ENCODE results near the gene LEP. TPM values are rescaled to one million over a fixed set of nuclear protein-coding genes. Genes with fewer than 3 reads are reported as not detected.

Gene LEP
- total and polyA plus RNA-seq, 12 donors: under 0.01 to 0.98 (median 0.34) TPM; not detected in 3

GRCh38 chr7:128243273-128243672 is 2.2 kb downstream of the LEP start:
- Histone ChIP-seq H3K4me1 (replicated peaks in 1 of 2) (no peaks in the 10 kb centered on the region), H3K4me3 (no peak overlapping the region), H3K36me3 (replicated peaks in 1 of 2) (no peaks in the 10 kb centered on the region), H3K9me3 (replicated peaks in 1 of 3) (no peaks in the 10 kb centered on the region), H3K27ac (no peak overlapping the region), H3K27me3 (peaks cover 14% of the 10 kb centered on the region)
- WGBS, 4 donors: 77 to 80% (median 78%) methylated on average over 7 of the region's 7 CpGs
- intact Hi-C loops (cut with DNase I): no loop called here
- TF ChIP-seq POLR2A (IDR thresholded peaks at IDR 0.05): no peak
- no peak for TF ChIP-seq CTCF (IDR thresholded peaks at IDR 0.05)
- no peak for DNase-seq

GRCh38 chr7:128244861-128245260 is 3.8 kb downstream of the LEP start:
- Histone ChIP-seq H3K27me3 (peaks cover 14% of the 10 kb centered on the region), H3K4me3 (no peak overlapping the region), H3K4me1 (replicated peaks in 1 of 2) (no peaks in the 10 kb centered on the region), H3K36me3 (replicated peaks in 1 of 2) (no peaks in the 10 kb centered on the region), H3K27ac (no peak overlapping the region), H3K9me3 (replicated peaks in 1 of 3) (no peaks in the 10 kb centered on the region)
- TF ChIP-seq POLR2A (IDR thresholded peaks at IDR 0.05) (no peak), CTCF (IDR thresholded peaks at IDR 0.05) (no peak)
- 81 to 89% (median 83%) methylated on average over 3 of the region's 3 CpGs for WGBS, 4 donors
- DNase-seq: no peak
- intact Hi-C loops (cut with DNase I): no loop called here

- no peaks in the 10 kb centered on the region for H3K9me3 ChIP-seq (replicated peaks in 1 of 3)
- intact Hi-C loops (cut with DNase I): no loop called here
- DNase-seq: no peak
- TF ChIP-seq POLR2A (IDR thresholded peaks at IDR 0.05) (no peak), CTCF (IDR thresholded peaks at IDR 0.05) (no peak)
- H3K36me3 ChIP-seq (replicated peaks in 1 of 2): no peaks in the 10 kb centered on the region
- no peak overlapping the region for H3K4me3 ChIP-seq
- no peaks in the 10 kb centered on the region for H3K4me1 ChIP-seq (replicated peaks in 1 of 2)
- H3K27me3 ChIP-seq: no peaks in the 10 kb centered on the region
- 74 to 81% (median 77%) methylated on average over 5 of the region's 5 CpGs for WGBS, 4 donors
- H3K27ac ChIP-seq: no peak overlapping the region
These were observed 6.0 kb downstream of the LEP start for GRCh38 chr7:128247108-128247507.

- Histone ChIP-seq H3K27ac (no peak overlapping the region), H3K4me3 (no peak overlapping the region), H3K4me1 (replicated peaks in 1 of 2) (no peaks in the 10 kb centered on the region), H3K36me3 (replicated peaks in 1 of 2) (no peaks in the 10 kb centered on the region), H3K9me3 (replicated peaks in 1 of 3) (no peaks in the 10 kb centered on the region), H3K27me3 (no peaks in the 10 kb centered on the region)
- no peak for DNase-seq
- TF ChIP-seq CTCF (IDR thresholded peaks at IDR 0.05): no peak
- TF ChIP-seq POLR2A (IDR thresholded peaks at IDR 0.05): no peak
- intact Hi-C loops (cut with DNase I): no loop called here
- WGBS, 4 donors: 72 to 81% (median 74%) methylated on average over 7 of the region's 7 CpGs
These were observed 6.6 kb downstream of the LEP start for GRCh38 chr7:128247640-128248194.

Measured in adrenal gland (tissue), 12 donors.